Subcutaneous adipose tissue (tissue), 4 donors: Measurements from ENCODE around the gene GLB1L2. TPM values are rescaled to one million over a fixed set of nuclear protein-coding genes. Genes with fewer than 3 reads are reported as not detected.

ENCODE experiments used
- total RNA-seq, 4 donors: library from RNA; depleted of rRNA; stranded (reverse); fragments of >200 nt; gene quantifications; one replicate each; pipeline ENCODE4 v1.1.0, GENCODE V29; 2016
- TF ChIP-seq, protein P1 (sequence below): fragments of 450-650 bp; IDR thresholded peaks from one replicate; pipeline ENCODE4 v1.5.1; 2016; ENCODE audit warnings: low read depth, mild to moderate bottlenecking, control low read depth, antibody characterized with exemption, moderate library complexity

The GLB1L2 gene
- total RNA-seq, 4 donors from 2014 or later, result 0.49 to 2.4 (median 0.80) TPM

DNA sequence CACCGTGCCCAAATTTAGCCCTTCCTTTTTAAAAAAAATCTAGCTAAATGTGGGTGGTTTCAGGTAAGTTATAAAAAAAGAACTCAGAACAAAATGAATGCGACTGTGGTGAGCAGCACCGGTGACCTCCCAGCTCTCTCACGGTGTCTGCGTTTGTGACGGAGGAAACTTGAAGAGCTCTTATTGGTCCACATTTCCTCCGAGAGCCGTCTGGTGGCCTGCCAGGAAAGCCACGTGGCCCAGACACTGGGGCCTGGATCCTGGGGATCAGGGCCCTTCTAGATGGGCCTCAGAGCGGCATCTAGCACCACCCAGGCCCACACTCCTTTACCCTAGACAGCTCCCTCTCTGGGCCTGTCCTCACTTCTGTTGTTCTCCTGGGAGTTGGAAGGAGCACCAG, 40.7 kb downstream of the GLB1L2 start:
- TF ChIP-seq, protein P1, sequence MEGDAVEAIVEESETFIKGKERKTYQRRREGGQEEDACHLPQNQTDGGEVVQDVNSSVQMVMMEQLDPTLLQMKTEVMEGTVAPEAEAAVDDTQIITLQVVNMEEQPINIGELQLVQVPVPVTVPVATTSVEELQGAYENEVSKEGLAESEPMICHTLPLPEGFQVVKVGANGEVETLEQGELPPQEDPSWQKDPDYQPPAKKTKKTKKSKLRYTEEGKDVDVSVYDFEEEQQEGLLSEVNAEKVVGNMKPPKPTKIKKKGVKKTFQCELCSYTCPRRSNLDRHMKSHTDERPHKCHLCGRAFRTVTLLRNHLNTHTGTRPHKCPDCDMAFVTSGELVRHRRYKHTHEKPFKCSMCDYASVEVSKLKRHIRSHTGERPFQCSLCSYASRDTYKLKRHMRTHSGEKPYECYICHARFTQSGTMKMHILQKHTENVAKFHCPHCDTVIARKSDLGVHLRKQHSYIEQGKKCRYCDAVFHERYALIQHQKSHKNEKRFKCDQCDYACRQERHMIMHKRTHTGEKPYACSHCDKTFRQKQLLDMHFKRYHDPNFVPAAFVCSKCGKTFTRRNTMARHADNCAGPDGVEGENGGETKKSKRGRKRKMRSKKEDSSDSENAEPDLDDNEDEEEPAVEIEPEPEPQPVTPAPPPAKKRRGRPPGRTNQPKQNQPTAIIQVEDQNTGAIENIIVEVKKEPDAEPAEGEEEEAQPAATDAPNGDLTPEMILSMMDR, result no peak

DNA sequence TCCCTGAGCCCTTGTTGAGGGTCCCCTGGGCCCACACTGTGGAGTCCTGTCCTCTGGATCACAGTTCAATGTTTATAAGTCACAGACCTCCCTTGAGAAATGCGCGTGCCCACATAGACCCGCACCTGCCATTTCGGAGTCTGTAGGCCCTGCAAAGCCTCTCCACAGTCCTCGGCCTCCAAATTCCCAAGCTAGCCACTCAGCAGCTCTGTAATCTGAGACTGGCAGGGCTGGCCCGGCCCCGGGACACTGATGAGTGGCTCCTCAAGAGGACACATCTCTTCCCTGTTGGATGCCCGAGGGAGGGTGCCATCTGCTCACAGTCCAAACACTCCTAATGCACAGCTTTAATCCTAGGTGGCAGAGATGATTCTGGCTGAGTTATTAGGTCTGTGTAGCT, 41.2 kb downstream of the GLB1L2 start:
- TF ChIP-seq, protein P1, result no peak

DNA sequence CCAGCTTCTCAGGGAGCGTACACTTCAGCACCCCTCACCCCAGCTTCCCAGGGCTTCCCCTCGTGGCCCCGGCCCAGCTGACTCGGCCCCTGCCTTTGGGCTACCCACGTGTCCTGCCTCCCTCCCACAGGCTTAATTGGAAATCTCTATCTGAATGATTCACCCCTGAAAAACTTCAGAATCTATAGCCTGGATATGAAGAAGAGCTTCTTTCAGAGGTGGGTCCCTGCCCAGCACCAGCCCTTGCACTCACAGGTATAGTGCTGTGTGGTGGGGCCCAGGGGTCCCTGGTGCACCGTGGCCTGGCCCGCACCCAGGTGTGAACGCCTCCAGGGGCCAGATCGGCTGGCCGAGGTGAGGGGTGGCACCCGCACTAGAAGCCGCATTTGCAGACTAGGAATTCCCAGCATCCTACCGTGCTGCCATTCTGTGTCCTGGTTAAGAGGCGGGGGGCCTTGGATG, 41.8 kb downstream of the GLB1L2 start:
- TF ChIP-seq, protein P1, result no peak

DNA sequence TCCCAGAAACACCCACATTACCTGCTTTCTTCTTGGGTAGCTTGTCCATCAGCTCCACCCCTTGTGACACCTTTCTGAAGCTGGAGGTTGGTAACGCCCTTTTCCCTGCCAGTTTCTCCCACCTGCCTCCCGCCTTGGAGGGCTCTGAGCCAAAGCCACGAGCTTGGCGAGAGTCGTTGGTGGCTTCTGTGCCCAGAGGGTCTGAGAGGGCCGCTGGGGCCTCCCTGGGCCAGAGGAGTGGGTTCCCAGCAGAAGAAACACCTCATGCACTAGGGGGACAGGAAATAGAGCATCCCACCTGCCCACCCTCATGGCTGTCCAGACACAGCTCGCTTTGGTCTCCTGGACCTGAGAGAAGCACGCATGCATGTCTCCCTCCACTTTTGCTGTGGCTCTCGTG, 42.4 kb downstream of the GLB1L2 start:
- TF ChIP-seq, protein P1, result no peak

DNA sequence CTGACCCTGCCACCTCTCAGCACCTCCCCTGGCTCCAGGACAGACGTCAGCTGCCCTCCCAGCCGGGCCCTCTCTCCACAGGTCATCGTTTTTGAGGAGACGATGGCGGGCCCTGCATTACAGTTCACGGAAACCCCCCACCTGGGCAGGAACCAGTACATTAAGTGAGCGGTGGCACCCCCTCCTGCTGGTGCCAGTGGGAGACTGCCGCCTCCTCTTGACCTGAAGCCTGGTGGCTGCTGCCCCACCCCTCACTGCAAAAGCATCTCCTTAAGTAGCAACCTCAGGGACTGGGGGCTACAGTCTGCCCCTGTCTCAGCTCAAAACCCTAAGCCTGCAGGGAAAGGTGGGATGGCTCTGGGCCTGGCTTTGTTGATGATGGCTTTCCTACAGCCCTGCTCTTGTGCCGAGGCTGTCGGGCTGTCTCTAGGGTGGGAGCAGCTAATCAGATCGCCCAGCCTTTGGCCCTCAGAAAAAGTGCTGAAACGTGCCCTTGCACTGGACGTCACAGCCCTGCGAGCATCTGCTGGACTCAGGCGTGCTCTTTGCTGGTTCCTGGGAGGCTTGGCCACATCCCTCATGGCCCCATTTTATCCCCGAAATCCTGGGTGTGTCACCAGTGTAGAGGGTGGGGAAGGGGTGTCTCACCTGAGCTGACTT, 43.2 kb downstream of the GLB1L2 start:
- TF ChIP-seq, protein P1, result no peak

DNA sequence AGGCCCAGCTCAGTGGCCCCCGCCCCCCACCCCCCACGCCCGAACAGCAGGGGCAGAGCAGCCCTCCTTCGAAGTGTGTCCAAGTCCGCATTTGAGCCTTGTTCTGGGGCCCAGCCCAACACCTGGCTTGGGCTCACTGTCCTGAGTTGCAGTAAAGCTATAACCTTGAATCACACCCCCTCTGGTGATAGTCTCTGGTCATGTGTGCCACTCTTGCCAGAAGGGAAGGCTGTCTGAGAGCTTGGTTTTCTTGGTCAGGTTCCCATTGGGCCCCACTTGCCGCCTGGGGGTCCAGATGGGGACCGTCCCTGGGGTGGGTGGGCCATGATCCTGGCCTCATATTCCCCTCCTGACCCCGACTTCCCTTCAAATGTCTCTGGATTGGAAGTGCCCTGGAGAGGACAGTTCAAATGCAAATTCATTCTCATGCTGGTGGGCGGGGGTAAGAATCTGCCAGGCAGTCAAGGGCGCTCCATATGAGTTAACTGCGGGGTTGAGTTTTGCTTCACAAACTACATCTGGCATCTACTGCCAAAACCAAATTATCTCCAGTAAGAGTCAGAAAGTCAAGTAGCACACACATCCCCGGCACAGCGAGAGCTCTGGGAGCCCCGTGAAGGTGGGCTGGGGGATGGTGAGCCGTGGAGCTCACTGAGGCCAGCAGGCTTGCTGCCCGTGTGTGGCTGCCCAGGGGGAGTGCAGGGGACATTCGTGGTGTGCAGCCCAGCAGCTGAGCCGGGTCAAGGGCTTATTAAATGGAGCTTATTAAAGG, 44.5 kb downstream of the GLB1L2 start:
- TF ChIP-seq, protein P1, result no peak

DNA sequence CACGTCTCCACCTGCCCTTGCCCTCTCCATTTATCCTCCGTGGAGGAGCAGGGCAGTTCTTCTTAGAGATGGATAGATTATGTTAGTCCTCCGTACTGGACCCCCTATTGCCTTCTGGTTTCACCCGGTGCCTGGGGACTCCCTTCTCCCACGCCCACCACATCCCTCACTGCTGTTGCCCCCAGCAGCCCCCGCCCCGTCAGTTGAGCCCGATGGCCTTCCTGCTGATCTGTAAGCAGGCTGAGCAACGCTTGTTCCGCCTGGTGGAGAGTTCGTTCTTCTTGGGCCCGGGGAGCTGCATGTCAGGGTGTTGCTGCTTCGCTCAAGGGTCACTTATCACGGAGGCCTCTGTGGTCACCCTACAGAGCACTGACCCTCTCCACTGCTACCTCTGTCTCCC, 46.1 kb downstream of the GLB1L2 start:
- TF ChIP-seq, protein P1, result no peak
